GM18511 (cell line): ENCODE results near the gene PRDX1.

Experiments
- ATAC-seq: cut with Tn5 transposase; IDR thresholded peaks from one replicate; pipeline ENCODE4 v1.9.1; 2021; ENCODE audit warnings: mild to moderate bottlenecking, moderate library complexity; ENCODE audit not compliant: unreplicated experiment

The PRDX1 gene

DNA sequence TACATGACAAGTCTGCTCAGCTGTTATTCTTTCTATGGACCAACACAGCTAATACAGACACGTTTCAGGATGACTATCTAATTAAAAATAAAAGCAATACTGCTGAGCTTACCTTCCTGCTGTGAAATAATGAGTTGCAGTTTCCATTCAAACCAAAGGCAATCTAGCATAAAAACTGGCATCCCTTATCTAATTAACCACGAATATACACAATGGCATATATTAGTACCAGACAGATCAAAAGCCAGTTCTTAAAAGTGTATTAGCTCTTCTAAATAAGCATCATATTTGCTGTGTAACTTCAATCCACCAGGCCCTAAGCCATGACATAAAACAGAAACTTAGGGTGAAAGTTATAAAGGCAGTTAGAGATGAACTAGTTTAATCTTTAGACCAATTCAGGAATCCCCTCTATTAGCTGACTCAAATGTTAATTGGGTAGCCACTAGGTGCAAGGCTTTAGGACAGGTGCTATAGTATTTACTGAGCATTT lies 51.3 kb downstream of the PRDX1 start:
- peak; percentile 50 for ATAC-seq

DNA sequence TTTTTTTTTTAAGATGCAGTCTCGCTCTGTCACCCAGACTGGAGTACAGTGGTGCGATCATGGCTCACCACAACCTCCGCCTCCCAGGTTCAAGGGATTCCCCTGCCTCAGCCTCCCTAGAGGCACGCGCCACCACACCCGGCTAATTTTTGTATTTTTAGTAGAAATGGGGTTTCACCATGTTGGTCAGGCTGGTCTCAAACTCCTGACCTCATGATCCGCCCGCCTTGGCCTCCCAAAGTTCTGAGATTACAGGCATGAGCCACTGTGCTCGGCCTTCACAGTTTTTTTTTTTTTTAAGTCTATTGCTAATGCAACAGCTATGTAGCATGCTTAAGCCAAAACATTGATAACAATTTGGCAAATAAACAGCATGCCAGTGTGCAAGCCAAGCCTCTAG lies 54.3 kb downstream of the PRDX1 start:
- peak; percentile 72 for ATAC-seq

DNA sequence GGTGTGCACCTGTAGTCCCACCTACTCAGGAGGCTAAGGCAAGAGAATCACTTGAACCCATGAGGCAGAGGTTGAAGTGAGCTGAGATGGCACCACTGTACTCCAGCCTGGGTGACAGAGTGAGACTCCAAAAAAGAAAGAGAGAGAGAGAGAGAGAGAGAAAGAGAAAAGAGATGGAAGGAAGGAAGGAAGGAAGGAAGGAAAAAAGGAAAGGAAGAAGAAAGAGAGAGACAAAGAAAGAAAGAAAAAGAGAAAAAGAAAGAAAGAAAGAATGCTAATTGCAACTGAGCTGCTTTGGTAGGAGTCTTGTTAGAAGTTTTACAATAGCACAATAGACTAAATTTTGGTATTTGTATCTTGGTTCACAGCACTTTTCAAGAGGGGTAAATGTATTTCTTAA lies 56.4 kb downstream of the PRDX1 start:
- no peak for ATAC-seq
